Activated CD4-positive, alpha-beta T cell treated with anti-CD3 and anti-CD28 coated beads for 4 hours (primary cell): ENCODE results near the gene CTBP2.

ENCODE experiments used
- DNase-seq, 2 donors: peaks; one replicate each; pipeline ENCODE4 v3.0.0-alpha.2; 2020

The CTBP2 gene

DNA sequence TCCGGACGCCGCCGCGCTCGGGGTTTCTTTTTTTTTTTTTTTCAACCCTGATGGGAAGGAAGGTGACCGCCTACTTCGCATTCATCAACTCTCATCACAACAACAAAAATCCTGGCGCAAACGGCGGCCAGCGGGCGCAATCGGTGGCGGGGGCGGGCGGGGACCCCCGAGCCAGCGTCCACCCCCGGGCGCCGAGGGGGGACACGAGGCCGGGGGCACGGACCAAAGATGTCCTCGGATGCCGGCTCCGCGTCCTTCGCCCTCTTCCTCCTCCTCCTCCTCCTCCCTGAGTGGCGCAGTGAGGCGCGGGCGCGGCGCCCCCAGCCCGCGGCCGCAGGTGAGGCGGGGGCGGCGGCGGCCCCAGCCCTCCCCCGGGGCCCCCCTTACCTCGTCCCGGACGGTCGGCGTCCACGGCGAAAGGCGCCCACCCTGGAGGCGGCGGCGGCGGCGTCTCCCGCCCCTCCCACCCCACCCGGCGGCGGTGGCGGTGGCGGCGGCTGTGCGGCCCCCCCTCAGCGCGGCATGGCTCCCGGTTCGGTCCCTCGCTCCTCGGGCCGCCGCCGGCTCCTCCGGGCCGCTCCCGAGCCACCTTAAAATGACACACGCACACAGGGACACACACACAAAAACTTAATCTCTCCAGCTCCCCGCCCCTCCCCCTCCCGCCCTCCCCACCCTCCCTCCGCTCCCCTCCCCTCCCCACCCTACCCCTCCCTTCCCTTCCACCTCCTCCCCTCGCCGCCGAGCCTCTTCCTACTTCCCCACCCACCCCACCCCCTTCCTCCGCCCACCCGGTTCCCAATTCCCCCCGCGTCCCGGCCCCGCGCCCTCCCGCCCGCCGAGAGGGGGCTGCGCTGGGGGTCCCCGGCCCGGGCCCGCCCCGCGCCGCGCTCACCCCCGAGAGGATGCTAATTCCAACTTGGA, at the start of gene CTBP2:
CTBP2 (minus strand) TSS at position 632 of the 924 bp plus-strand sequence.
- DNase-seq = no peak

DNA sequence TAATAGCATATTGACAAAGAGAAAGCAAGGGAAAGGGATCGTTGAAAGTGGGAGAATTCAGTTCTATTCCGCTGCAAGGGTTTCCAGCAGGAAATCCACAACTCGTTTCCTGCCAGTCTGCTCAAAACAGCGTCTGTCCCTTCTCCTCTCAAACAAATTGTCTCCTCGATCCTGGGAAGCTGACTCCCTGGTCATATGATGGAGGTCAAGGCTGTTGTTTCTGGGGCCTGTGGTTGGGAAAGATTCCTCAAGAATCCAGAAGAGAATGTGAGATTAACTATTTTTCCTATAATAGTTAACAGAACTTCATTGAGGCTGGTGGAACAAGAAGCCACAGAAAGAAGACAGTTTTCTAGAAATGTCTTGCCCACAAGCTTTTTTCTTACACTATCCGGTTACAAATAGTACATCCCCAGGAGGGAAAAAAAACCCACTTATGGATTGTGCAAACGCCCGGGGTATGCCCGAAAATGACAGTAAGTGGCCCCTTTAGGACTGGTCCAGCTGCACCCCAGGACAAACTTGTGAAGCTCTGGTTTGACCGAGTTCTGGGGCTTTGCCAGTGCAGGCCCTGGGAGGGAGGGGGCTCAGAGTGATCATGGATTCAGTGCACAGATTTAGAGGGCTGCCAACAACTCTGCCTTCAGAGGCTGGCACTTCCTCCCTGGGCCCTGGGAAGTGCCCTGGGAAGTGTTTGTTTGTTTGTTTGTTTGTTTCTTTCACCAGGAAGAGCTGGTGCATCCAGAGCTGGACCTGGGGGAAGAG, 49.4 kb upstream of the CTBP2 start:
- no peak for DNase-seq

- DNase-seq = no peak
Measured at GRCh38 chr10:125208854-125209565, 48.6 kb upstream of the CTBP2 start.

DNA sequence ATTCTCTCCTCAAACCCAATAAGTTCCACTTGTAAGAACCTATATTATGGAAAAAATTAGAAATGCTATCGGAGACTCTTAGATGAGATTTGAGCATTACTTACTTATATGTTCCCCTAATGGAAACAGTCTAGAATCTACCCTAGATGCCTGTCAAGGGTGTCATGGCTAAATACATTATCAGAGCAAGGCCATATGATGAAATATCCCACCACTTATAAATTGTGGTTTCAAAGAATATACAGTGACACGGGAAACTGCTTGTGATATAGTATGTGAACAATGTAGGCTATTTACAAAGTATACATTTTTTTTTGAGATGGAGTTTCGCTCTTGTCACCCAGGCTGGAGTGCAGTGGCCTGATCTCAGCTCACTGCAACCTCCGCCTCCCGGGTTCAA, 46.3 kb upstream of the CTBP2 start:
- DNase-seq = no peak

- no peak for DNase-seq
Measured at GRCh38 chr10:125205431-125205830, 45.1 kb upstream of the CTBP2 start.

GRCh38 chr10:125204400-125204799, 44.0 kb upstream of the CTBP2 start:
- DNase-seq = no peak

DNA sequence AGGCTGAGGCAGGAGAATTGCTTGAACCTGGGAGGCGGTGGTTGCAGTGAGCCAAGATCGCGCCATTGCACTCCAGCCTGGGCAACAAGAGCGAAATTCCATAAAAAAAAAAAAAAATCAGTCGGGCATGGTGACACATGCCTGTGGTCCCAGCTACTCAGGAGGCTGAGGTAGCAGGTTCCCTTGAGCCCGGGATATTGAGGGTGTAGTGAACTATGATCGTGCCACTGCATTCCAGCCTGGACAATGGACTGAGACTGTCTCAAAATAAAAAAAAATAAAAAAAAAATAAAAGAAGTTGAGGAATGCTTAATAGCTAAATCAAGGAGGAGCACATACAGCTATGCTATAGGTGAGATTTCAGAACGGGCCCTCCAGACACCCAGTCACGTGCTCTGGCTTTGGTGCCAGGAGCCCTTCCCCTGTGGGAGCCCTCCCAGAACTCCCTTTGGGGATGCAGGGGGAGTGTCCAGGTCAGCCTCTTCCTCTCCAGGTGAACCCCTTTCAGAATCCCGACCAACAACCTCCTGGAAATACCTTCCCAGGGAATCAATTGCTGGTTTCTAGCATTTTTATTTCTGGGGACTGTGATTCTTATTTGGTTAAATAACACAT, 42.9 kb upstream of the CTBP2 start:
- no peak for DNase-seq

DNA sequence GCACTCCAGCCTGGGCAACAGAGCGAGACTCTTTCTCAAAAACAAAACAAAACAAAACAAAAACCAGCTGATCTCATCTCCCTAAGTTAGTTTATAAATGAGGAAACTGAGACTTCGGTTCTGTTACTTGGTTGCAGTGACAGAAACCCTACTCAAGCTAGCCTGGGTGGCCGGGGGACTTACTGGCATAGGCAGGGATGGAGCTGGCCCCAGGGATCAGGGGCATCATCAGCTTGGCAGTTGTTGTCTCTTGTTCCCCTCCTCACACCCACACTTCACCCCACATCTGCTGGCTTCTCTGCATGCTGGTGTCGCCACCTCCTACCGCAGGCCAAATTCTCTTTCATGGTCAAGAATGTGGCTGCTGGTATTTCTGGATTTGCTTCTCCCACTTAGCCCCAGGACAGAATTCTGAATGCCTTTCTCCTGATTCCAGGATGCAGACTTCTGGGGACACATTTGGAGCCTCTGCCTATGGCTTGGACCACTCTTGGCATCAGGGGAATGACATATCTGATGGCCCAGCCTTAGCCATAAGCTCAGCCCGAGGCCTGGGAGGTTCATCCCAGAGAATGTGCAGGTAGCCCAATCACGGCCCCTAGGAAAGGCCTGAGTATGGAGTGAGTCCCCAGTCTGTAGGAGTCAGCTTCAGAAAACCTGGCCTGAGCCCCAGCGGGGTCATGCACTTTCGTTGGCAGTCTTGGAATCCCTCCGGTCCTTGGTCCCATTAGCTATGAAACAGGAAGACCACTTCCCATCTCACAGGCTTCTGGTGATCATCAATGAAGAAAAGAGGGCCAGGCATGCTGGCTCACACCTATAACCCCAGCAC, 41.6 kb upstream of the CTBP2 start:
- DNase-seq = no peak

- DNase-seq = no peak
Measured at GRCh38 chr10:125201108-125201524, 40.8 kb upstream of the CTBP2 start.

- no peak for DNase-seq
Measured at GRCh38 chr10:125200396-125200795, 40.0 kb upstream of the CTBP2 start.

- DNase-seq = no peak
Measured at GRCh38 chr10:125199270-125199669, 38.9 kb upstream of the CTBP2 start.

GRCh38 chr10:125194814-125195213, 34.5 kb upstream of the CTBP2 start:
- no peak for DNase-seq

DNA sequence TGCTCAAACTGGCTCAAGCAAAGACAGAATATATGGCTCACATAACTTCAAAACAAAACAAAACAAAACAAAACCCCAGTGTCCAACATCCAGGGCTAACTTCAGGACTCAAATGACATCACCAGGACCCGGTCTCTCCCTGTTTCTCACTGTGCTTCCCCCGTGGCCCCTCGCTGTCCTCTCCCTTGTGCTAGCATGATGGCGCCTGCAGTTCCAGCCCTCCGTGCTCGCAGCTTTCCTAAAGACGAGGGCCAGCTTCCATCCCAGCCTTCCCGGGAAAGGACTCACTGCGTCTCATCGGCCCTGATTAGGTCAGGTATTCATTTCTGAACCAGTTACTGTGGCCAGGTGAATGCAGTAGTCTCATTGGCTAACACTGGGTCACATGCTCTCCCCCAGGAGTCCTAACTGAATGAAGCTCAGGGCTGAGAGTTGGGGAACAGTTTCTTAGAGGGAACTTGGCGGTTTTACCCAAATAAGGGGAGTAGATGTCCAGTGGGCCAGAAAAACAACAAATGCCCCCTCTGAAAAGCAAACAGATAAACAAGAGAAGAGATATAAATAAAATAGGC, 33.0 kb upstream of the CTBP2 start:
- no peak for DNase-seq

- no peak for DNase-seq
Measured at GRCh38 chr10:125192620-125193019, 32.3 kb upstream of the CTBP2 start.

GRCh38 chr10:125192005-125192404, 31.6 kb upstream of the CTBP2 start:
- no peak for DNase-seq

DNA sequence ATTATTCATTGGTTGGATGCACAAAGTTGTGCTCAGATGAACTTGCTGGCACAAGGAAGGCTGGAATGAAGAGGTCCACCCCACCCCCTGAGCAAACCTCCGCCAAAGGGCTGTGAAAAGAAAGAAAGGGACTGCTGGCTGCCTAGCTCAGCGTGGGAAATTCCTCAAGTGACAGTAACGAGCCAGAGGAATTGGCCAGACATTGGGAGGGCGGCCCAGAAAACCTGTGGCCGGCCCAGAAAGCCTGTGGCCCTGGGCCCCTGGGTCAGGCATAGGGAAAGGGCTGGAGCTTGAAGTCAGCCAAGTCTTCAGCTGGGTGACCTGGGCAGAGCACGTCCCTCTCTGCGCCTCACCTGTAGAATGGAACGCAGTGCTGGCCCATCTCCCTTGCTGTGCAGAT, 30.6 kb upstream of the CTBP2 start:
- no peak for DNase-seq

GRCh38 chr10:125190414-125190813, 30.1 kb upstream of the CTBP2 start:
- no peak for DNase-seq

DNA sequence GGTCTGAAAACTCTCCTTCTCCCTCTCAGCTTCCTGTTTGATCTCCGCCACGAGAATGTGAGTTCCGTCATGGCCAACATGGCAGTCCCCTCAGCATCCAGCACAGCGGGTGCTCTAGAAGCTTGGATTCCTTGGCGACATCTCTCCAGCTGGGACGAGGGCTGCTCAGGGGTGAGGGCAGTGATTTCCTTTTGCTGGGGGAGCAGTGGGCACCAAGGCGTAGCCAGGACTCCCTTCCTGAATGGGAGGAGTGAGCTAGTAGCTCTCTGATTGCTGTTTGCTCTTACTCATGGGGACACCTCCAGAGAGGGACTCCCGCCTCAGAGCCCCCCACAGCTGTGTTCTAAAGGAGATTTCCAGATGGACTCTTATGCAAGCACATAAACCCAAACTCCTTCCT, 28.8 kb upstream of the CTBP2 start:
- no peak for DNase-seq

DNA sequence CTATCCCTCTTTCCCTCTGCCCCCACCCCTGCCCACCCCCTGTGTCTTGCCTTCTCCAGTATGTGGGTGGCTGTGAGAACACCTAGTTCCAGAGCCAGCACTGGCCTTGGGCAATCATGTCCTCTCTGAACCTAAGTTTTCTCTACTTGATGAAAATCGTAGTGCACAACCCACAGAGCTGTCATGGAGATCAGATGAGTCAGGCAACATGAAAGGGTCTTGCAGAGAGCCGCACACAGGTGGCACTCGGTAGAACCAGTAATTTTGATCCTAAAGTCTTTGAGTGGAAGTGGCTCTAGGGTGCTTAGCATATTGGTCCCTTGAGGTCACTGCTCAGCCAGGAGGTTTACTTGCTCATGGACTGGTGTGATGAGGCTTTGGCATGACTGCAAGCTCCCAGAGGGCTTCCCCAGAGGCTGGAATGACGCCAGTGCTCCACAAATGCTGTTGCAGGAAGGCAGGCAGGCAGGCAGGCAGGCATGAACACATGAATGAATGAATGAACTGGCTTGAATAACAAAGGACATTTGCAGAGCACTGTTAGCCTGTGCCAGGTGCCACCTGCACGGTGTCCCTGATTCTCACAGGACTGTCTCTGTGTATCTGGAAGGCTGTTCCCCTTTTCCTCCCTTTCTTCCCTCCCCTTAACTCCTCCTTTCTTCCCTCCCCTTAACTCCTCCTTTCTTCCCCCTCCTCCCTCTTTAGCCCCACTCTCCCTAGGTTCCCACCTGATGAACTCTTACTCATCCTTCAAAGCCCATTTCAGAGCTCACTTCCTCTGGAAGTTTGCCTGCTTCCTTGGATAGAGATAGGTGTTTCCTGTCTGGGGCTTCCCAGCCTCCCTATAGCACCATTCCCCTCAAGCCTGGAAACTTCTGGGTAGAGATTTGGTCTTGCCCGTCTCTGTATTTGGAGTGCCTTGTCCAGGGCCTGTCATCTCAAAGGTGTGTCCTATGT, 27.2 kb upstream of the CTBP2 start:
- DNase-seq = no peak

- DNase-seq = no peak
Measured at GRCh38 chr10:125186431-125187170, 26.2 kb upstream of the CTBP2 start.
